H1 (cell line): ENCODE data around the gene GSTO1. TPM values are rescaled to one million over a fixed set of nuclear protein-coding genes. Genes with fewer than 3 reads are reported as not detected.

Source experiments
- CTCF ChIA-PET: fragments of 300-600 bp; sonication (Branson Sonifier 250); formaldehyde crosslinking; loops from one replicate; lab custom pipeline; 2021; ENCODE audit not compliant: partially characterized antibody; lab: Charles Lee
- POLR2A ChIA-PET: fragments of 300-600 bp; sonication (Branson Sonifier 250); formaldehyde crosslinking; loops from one replicate; lab custom pipeline; 2021; ENCODE audit warnings: inconsistent platforms; ENCODE audit not compliant: partially characterized antibody; lab: Charles Lee
- DNase-seq, 2 experiments: peaks; one replicate each; pipeline versions ENCODE4 v3.0.0 to v3.0.0-alpha.2; 2010 to 2022; ENCODE audit warnings: low spot score in 2 of 2, low read depth in 1 of 2, mixed read lengths in 1 of 2
- FAIRE-seq: peaks from 2 replicates; lab custom pipeline; 2011; peaks lifted over from hg19 to GRCh38; lab: Jason Lieb, UNC
- H2AFZ ChIP-seq: 2 replicates; pipeline ENCODE4 v1.8.1; 2012; ENCODE audit warnings: low read length, inconsistent platforms
- H2AK5ac ChIP-seq: 2 replicates; pipeline ENCODE4 v1.6.1; 2013; ENCODE audit warnings: low read depth, low read length
- H2BK120ac ChIP-seq: replicated peaks from 2 replicates; pipeline ENCODE3; 2013; ENCODE audit warnings: low read depth, low read length, inconsistent platforms
- H2BK12ac ChIP-seq: 2 replicates; pipeline ENCODE4 v1.6.1; 2013; ENCODE audit warnings: low read depth, low read length
- H2BK15ac ChIP-seq: 2 replicates; pipeline ENCODE4 v1.6.1; 2013; ENCODE audit warnings: low read length
- H2BK20ac ChIP-seq: 2 replicates; pipeline ENCODE4 v1.6.1; 2013; ENCODE audit warnings: low read length
- H2BK5ac ChIP-seq: 2 replicates; pipeline ENCODE4 v1.6.1; 2013; ENCODE audit warnings: low read depth, low read length
- H3K14ac ChIP-seq: 2 replicates; pipeline ENCODE4 v1.6.1; 2013; ENCODE audit warnings: inconsistent platforms; ENCODE audit not compliant: insufficient read length
- H3K18ac ChIP-seq: 2 replicates; pipeline ENCODE4 v1.6.1; 2013; ENCODE audit warnings: low read length; ENCODE audit errors: extremely low read depth
- H3K23ac ChIP-seq: 2 replicates; pipeline ENCODE4 v1.6.1; 2013; ENCODE audit warnings: inconsistent platforms; ENCODE audit not compliant: insufficient read length
- H3K23me2 ChIP-seq: 2 replicates; pipeline ENCODE4 v1.6.1; 2013; ENCODE audit warnings: low read depth, low read length
- H3K27ac ChIP-seq: 2 replicates; pipeline ENCODE4 v1.6.1; 2011; ENCODE audit warnings: low read depth, low read length, inconsistent platforms
- H3K27me3 ChIP-seq, 4 experiments: replicated peaks in 1 of 4; 1 replicate in 1 of 4; 2 replicates in 3 of 4; pipeline versions ENCODE4 v1.6.1 to v1.8.1; 2011 to 2013; ENCODE audit warnings: low read length in 3 of 4, mild to moderate bottlenecking in 3 of 4, inconsistent platforms in 2 of 4, mixed read lengths in 2 of 4, moderate library complexity in 1 of 4; ENCODE audit not compliant: control insufficient read depth in 3 of 4, insufficient read depth in 3 of 4; ENCODE audit errors: extremely low read depth in 1 of 4
- H3K36me3 ChIP-seq, 4 experiments: 2 replicates each; pipeline versions ENCODE4 v1.6.1 to v1.8.1; 2011 to 2013; ENCODE audit warnings: mild to moderate bottlenecking in 4 of 4, low read length in 3 of 4, moderate library complexity in 2 of 4, control low read depth in 1 of 4, inconsistent platforms in 1 of 4; ENCODE audit not compliant: insufficient read depth in 4 of 4, control insufficient read depth in 2 of 4
- H3K4ac ChIP-seq: replicated peaks from 2 replicates; pipeline ENCODE3; 2013; ENCODE audit warnings: low read length, low read depth, mixed read lengths, inconsistent platforms; ENCODE audit not compliant: insufficient read length
- H3K4me1 ChIP-seq, 4 experiments: replicated peaks in 1 of 4; 1 replicate in 1 of 4; 2 replicates in 3 of 4; pipeline versions ENCODE4 v1.6.1 to v1.8.1; 2011 to 2013; ENCODE audit warnings: low read length in 3 of 4, inconsistent platforms in 2 of 4, mixed read lengths in 1 of 4; ENCODE audit not compliant: insufficient read depth in 4 of 4, control insufficient read depth in 3 of 4
- H3K4me2 ChIP-seq, 2 experiments: 2 replicates each; pipeline versions ENCODE4 v1.6.1 to v1.8.1; 2011 to 2013; ENCODE audit warnings: low read depth in 2 of 2, low read length in 2 of 2, control low read depth in 1 of 2, inconsistent platforms in 1 of 2, mild to moderate bottlenecking in 1 of 2; ENCODE audit not compliant: insufficient read depth in 1 of 2
- H3K4me3 ChIP-seq, 4 experiments: fragments of 200-600, 300-600 bp in 1 of 4; sonication (generic), shearing (Covaris generic), sonication (Bioruptor Twin) in 1 of 4; 2 replicates each; pipeline versions ENCODE4 v1.5.1 to v1.8.1; 2011 to 2016; ENCODE audit warnings: low read length in 4 of 4, low read depth in 3 of 4, control low read depth in 2 of 4, inconsistent platforms in 2 of 4, mild to moderate bottlenecking in 2 of 4, mixed read lengths in 1 of 4, moderate library complexity in 1 of 4; ENCODE audit not compliant: insufficient read depth in 2 of 4; ENCODE audit errors: extremely low read depth in 1 of 4
- H3K56ac ChIP-seq: replicated peaks from 2 replicates; pipeline ENCODE3; 2013; ENCODE audit warnings: low read depth, mild to moderate bottlenecking, mixed read lengths, low read length, inconsistent platforms; ENCODE audit not compliant: insufficient read length
- H3K79me1 ChIP-seq: 2 replicates; pipeline ENCODE4 v1.6.1; 2013; ENCODE audit warnings: low read depth, low read length, control low read depth
- H3K79me2 ChIP-seq, 2 experiments: 2 replicates each; pipeline versions ENCODE4 v1.6.1 to v1.8.1; 2012 to 2013; ENCODE audit warnings: low read length in 2 of 2, mild to moderate bottlenecking in 2 of 2, inconsistent platforms in 1 of 2; ENCODE audit not compliant: insufficient read depth in 2 of 2, control insufficient read depth in 1 of 2
- H3K9ac ChIP-seq, 4 experiments: replicated peaks in 1 of 4; 1 replicate in 1 of 4; 2 replicates in 3 of 4; pipeline versions ENCODE4 v1.6.1 to v1.8.1; 2011 to 2013; ENCODE audit warnings: low read depth in 3 of 4, low read length in 3 of 4, control low read depth in 2 of 4, mild to moderate bottlenecking in 2 of 4, moderate library complexity in 2 of 4, inconsistent platforms in 1 of 4; ENCODE audit errors: extremely low read depth in 1 of 4
- H3K9me3 ChIP-seq, 2 experiments: 2 replicates each; pipeline versions ENCODE4 v1.6.1 to v1.8.1; 2012 to 2013; ENCODE audit warnings: mild to moderate bottlenecking in 2 of 2, moderate library complexity in 2 of 2, control low read depth in 1 of 2, inconsistent platforms in 1 of 2, low read depth in 1 of 2, low read length in 1 of 2, mixed read lengths in 1 of 2; ENCODE audit not compliant: insufficient read depth in 2 of 2
- H4K20me1 ChIP-seq, 2 experiments: replicated peaks in 1 of 2; 2 replicates each; pipeline versions ENCODE3 to v1.8.1; 2011 to 2013; ENCODE audit warnings: inconsistent platforms in 2 of 2, low read length in 2 of 2, mild to moderate bottlenecking in 1 of 2; ENCODE audit not compliant: insufficient read depth in 2 of 2, control insufficient read depth in 1 of 2
- H4K5ac ChIP-seq: 2 replicates; pipeline ENCODE4 v1.6.1; 2013; ENCODE audit warnings: low read length, low read depth, mixed read lengths, inconsistent platforms; ENCODE audit not compliant: insufficient read length
- H4K8ac ChIP-seq: 2 replicates; pipeline ENCODE4 v1.8.0; 2013; ENCODE audit warnings: mild to moderate bottlenecking, moderate library complexity, low read length, inconsistent platforms; ENCODE audit not compliant: insufficient read depth; ENCODE audit errors: extremely low read depth
- H4K91ac ChIP-seq: replicated peaks from 2 replicates; pipeline ENCODE3; 2013; ENCODE audit warnings: low read length, mixed read lengths, inconsistent platforms; ENCODE audit not compliant: insufficient read length
- CREB1 ChIP-seq: IDR thresholded peaks from 2 replicates; pipeline ENCODE4 v1.6.1; 2012; ENCODE audit warnings: inconsistent platforms
- EP300 ChIP-seq, 2 experiments: IDR thresholded peaks; 1 replicate in 1 of 2; 2 replicates in 1 of 2; pipeline ENCODE4 v1.6.1; 2011 to 2012; ENCODE audit warnings: low read depth in 2 of 2, low read length in 2 of 2, mild to moderate bottlenecking in 2 of 2, borderline replicate concordance in 1 of 2, inconsistent platforms in 1 of 2, moderate library complexity in 1 of 2
- NANOG ChIP-seq: IDR thresholded peaks from 2 replicates; pipeline ENCODE4 v1.6.1; 2011; ENCODE audit warnings: low read length, low read depth, mild to moderate bottlenecking, inconsistent platforms; ENCODE audit not compliant: insufficient read depth, poor library complexity, severe bottlenecking
- SP2 ChIP-seq: IDR thresholded peaks from 2 replicates; pipeline ENCODE4 v1.6.1; 2012; ENCODE audit warnings: mild to moderate bottlenecking, low read length, inconsistent platforms
- SP4 ChIP-seq: IDR thresholded peaks from 2 replicates; pipeline ENCODE4 v1.6.1; 2012; ENCODE audit warnings: low read length, inconsistent platforms
- SUZ12 ChIP-seq: fragments of 200-600 bp; sonication (generic); IDR thresholded peaks from 2 replicates; pipeline ENCODE4 v1.6.1; 2012; ENCODE audit warnings: mild to moderate bottlenecking, inconsistent platforms, low read length, moderate library complexity, mixed read lengths
- WGBS, 2 experiments: shearing (Covaris generic) in 1 of 2; methylation state at CpG; one replicate each; pipeline versions ENCODE4 v1.1.6 to v1.1.7; 2013 to 2015; ENCODE audit warnings: low lambda C conversion rate in 2 of 2, mixed read lengths in 2 of 2, inconsistent platforms in 1 of 2, low coverage in 1 of 2, missing lambda C conversion rate in 1 of 2; ENCODE audit not compliant: insufficient replicate concordance in 2 of 2, insufficient coverage in 1 of 2, insufficient read length in 1 of 2; ENCODE audit errors: extremely low coverage in 1 of 2, missing lambda C conversion rate in 1 of 2; 5-methylcytosine and 5-hydroxymethylcytosine counted together
- polyA plus RNA-seq, 7 experiments: library from polyadenylated mRNA; depleted of rRNA in 3 of 7; stranded (reverse) in 5 of 7; unstranded in 2 of 7; fragments of >200 nt in 5 of 7; fragments of 200-250 nt in 2 of 7; gene quantifications; 1 replicate in 5 of 7; 2 replicates in 1 of 7; 4 replicates in 1 of 7; pipeline versions ENCODE4 v1.2.1 to v1.2.3, GENCODE V29; 2011 to 2013; ENCODE audit warnings: missing spikeins in 2 of 7, mixed read lengths in 2 of 7
- total RNA-seq: library from RNA; stranded (reverse); fragmentation: NEBNext Ultra II Directional; extraction: Animal tissue kit (Norgen Biotek cat#: 25700); gene quantifications from 2 replicates; pipeline ENCODE4 v1.2.1, GENCODE V29; 2021

Gene GSTO1
- total and polyA plus RNA-seq, 2 of the 8 experiments (the other 6 are each of a cell fraction or from before 2014, with no cell fraction given): 22.4 to 32.5 TPM

- Histone ChIP-seq H3K4ac (no peak overlapping the region), H3K23ac (no peak overlapping the region), H2BK12ac (no peak overlapping the region), H2BK15ac (no peak overlapping the region), H4K91ac (no peak overlapping the region), H2BK120ac (no peak overlapping the region), H2AK5ac (no peak overlapping the region), H3K9ac (no peak overlapping the region), H4K20me1 (no peaks in the 10 kb centered on the region), H2AFZ (no peak overlapping the region), H4K5ac (no peak overlapping the region), H3K4me1 (no peaks in the 10 kb centered on the region), H3K9me3 (peaks cover 0 to 10% of the 10 kb centered on the region in 2 experiments; a peak in 2 of 4 replicates), H4K8ac (no peak overlapping the region), H3K36me3 (no peaks in the 10 kb centered on the region; a peak in 1 of 8 replicates), H2BK20ac (no peak overlapping the region), H3K23me2 (peaks cover 9% of the 10 kb centered on the region), H3K14ac (no peak overlapping the region), H3K4me2 (no peak overlapping the region), H3K56ac (no peak overlapping the region), H3K79me2 (no peaks in the 10 kb centered on the region), H3K18ac (no peak overlapping the region), H3K4me3 (no peak overlapping the region), H3K27me3 (peaks cover 0 to 2% (median 0%) of the 10 kb centered on the region in 4 experiments; a peak in 1 of 7 replicates), H2BK5ac (no peak overlapping the region), H3K27ac (no peak overlapping the region), H3K79me1 (no peaks in the 10 kb centered on the region)
- ChIA-PET POLR2A (no interaction called here), CTCF (interaction anchor here (0.6 to 1.3 kb wide), 2 partner anchors 13 to 189 kb away, joined by 3 read pairs; no protein-coding TSS in a partner anchor)
- TF ChIP-seq SP2: no peak
- no peak for TF ChIP-seq SP4
- TF ChIP-seq CREB1: no peak
- TF ChIP-seq NANOG: no peak
- no peak for TF ChIP-seq EP300 (IDR thresholded peaks at IDR 0.05; ENCODE audit: borderline replicate concordance in 1 of 2, low read depth in 2 of 2, low read length in 2 of 2)
- no peak for TF ChIP-seq SUZ12
- no peak for DNase-seq
- no peak for FAIRE-seq
- 89% methylated on average over 3 of the region's 3 CpGs; no CpG with 5 or more reads in 1 of the 2 experiments for WGBS, 2 experiments
These were observed 18.9 kb upstream of the GSTO1 start for GRCh38 chr10:104235801-104236200.
